Stimulated activated CD4-positive, alpha-beta T cell treated with anti-CD3 and anti-CD28 coated beads, Interleukin-1b, Interleukin-23, amount 100 ng/mL, for 24 hours (primary cell): ENCODE data around the gene TOP2A.

Source experiments
- DNase-seq, 4 experiments: peaks; one replicate each; pipeline ENCODE4 v3.0.0-alpha.2; 2020; ENCODE audit warnings: low read depth in 4 of 4, low spot score in 1 of 4

Gene TOP2A

DNA sequence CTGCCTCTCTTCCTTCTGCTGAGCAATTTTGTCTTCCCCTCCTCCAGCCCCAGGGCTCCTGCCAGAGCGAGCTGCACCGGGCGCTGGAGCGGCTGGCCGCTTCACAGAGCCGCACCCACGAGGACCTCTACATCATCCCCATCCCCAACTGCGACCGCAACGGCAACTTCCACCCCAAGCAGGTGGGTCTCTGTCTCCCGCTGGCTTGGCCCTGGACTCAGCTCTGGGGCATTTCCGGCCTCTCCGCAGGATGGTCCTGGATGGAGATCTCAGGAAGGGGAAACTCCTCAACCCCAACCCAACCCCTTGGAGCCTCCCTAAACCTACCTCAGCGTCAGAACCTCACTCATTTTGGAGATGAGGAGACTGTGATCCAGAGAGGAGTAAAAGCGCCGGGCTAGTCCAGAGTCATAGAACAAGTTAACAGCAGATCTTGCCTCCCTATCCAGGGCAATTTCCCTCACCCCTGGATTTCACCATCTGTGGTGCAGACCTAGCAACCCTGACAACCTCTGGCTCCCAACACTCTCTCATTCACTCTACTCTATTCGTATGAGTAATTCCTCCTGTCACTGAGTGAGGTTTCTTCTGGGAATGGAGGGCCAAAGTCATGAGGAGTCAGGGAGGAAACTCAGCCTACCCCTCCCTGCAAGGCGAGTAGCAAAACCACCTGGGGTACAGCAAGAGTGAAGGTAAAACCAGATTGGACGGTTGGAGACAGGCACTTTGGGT is 36.4 kb upstream of the TOP2A start:
- no peak for DNase-seq

DNA sequence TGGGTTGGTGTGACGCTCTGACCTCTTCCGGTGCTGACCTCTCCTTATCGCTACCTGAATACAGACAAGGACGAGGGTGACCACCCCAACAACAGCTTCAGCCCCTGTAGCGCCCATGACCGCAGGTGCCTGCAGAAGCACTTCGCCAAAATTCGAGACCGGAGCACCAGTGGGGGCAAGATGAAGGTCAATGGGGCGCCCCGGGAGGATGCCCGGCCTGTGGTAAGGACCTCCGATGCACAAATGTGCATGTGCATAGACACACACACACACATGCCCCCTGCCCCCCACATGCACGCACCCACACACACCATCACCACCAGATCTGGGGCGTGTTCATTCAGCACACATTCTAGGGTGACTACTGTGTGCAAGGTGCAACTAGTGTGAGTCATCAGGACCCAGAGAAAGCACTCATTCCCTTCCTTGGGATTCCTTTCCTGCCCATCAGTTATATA is 35.3 kb upstream of the TOP2A start:
- no peak for DNase-seq

DNA sequence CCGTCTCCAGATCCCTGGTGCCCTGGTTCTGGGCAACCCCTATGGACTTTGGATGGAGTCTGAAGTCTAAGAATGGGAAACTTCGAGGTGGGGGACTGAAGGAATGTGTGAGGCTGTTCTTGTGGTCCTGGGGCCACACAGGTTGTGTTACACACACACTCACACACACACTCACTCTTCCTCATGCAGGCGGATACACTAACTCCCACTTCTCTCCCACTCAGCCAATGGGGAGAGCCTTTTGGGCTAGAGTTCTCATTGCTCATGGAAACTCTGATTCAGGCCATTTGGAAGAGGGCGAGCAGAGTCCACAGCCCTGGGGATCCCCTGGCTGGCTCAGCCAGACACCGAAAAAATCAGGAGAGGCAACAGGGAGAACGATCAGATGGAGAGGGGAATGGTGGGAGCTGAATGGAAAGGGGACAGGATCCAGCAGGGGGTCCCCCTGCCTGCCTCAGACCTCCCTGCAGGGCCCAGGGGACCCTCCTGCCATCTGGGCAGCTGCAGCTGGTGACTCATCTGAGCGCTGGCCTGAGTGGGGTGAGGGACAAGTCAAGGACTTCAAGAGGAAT is 34.6 kb upstream of the TOP2A start:
- DNase-seq: no peak

DNA sequence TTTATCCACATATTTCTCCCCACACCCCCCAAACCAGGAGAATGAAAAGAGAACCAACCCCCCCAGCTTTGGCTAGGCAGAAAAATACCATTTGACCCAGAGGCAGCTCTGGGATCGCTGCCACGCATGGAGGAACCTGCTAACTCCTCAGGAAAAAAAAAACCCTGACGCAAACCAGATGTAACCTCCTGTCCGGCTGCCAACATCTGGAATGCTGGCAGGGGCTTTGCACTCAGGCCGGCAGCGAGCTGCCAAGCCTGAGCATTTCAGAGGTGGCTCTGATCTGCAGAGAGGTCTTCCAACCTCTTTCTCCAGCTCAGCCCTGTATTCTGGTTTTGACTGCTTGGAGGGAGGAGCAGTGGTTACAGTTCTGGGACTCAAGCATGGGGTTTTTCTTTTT is 33.7 kb upstream of the TOP2A start:
- DNase-seq: no peak

DNA sequence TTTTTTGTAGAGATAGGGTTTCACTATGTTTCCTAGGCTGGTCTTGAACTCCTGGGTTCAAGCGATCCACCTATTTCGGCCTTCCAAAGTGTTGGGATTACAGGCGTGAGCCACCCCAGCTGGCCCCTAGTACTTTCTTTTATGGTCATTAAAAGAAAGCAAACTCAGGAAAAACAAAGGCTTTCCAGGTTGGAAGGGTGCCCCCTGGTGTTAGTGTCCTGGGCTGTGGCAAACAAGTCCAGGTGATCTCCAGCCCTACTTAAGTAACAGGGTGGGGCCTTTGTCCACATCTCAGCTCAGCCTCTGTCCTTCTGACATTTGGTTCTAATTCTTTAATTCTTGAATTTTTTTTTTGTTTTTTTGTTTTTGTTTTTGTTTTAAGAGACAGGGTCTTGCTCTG is 32.5 kb upstream of the TOP2A start:
- DNase-seq: peak in 1 of 4 experiments; percentile 28

DNA sequence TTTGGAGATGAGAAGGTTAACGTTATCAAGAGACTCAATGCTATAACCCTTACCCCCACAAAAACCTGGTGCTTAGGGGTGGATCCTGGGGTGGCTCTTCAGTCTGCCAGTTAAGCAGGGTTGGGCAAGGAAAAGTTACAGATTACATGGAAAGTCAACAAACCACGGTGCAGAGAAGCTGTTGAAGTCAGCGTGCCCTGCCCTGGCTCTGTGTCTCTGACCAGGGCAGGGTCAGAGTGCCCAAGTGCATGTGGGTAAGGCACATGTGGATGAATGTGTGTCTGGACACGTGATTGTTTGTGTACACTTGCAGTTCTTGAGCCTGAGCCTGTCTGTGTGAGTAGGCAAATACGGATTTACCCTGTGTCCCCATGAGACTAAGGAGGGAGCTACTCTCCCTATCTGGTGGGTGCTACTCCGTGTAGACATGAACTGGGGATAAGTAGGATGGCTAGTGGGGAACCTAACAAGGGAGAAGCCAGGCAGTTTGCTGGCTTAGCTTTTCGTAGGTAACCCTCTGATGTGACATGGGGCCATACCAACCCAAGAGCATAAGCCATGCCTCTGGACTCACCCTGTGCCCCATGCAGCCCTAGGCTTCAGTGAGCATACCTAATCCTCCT is 31.1 kb upstream of the TOP2A start:
- no peak for DNase-seq

DNA sequence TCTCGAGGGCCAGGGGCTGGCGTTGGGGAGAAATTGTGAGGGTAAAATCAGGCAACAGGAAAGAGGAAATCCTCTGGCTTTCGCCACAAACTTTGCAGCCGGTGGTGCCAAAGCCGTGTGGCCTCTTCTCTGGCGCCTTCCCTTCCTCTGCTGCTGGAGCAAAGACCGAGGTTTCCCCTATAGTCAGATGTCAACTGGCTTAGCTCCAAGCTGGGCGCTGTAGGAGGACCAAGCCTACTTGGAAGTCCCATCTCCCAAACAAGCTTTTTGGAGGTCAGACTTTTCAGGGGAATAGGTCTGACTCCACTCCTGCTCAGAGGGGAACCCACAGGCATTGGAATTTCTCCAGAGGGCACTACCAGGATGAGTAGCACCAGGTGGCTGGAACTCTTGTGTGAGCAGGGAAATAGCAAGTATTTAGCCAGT is 30.5 kb upstream of the TOP2A start:
- DNase-seq: no peak

DNA sequence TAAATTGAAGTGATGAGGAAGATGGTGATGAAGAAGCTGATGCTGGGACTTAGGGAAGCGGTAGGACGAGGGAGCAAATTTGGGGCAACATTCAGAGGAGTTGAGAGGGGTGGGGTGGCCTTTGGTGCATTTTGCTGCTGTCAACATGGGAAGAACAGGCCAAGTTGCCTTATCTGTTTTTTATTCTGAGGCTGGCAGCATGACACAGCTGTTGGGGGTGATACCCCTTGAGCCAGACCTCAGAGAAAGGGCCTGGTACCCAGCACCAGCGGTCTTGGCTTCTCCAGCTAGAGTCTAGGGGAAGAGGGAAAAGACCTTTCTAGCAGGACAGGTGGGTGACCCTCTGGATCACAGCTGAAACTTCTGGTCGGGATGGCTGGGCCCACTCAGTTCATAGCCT is 30.1 kb upstream of the TOP2A start:
- no peak for DNase-seq

DNA sequence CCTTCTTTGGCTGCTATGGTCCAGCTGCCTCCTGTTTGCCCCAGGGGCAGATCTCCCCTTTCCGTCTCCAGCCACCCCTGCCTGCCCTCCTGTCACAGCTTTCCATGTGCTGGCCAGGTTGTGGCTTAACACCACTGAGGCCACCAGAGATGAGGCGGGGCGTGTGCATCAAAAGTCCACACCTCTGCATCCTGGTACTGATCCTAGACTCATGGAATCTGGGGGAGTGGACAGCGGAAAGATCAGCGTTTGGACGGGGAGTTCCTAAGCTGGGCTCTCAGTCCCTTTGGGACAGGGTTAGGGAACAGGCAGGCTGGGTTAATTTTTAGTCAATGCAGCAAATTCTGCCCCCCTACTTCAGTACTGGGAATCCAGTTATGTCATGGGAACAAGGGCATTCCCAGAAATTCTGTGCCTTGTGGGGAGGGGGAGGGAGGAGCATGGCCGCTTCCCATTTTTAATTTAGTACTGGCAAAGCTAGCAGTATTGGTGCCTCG is 29.5 kb upstream of the TOP2A start:
- DNase-seq: no peak

DNA sequence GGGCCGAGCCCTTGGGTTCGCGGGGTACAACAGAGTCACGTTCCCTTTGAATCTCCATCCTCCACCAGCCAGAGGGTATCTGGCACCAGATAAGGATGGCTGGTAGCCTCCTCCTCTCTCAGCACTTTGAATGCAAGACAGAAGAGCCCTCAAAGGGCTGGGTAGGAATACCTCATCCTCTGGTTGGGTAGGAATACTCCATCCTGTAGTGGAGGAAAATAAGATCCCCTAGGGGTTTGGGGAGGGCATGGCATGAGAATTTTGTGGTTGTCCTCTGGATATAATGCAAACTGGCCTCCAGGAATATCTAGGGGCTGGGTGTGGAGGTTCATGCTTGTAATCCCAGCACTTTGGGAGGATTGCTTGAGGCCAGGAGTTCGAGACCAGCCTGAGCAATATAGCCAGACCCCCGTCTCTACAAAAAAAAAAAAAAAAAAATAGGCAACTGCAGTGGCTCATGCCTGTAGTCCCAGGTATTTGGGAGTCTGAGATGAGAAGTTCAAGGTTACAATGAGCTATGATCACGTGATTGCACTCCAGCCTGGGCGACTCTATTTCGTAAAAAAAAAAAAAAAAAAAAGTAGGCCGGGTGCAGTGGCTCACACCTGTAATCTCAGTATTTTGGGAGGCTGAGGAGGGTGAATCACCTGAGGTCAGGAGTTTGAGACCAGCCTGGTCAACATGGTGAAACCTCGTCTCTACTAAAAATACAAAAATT is 28.2 kb upstream of the TOP2A start:
- DNase-seq: no peak

DNA sequence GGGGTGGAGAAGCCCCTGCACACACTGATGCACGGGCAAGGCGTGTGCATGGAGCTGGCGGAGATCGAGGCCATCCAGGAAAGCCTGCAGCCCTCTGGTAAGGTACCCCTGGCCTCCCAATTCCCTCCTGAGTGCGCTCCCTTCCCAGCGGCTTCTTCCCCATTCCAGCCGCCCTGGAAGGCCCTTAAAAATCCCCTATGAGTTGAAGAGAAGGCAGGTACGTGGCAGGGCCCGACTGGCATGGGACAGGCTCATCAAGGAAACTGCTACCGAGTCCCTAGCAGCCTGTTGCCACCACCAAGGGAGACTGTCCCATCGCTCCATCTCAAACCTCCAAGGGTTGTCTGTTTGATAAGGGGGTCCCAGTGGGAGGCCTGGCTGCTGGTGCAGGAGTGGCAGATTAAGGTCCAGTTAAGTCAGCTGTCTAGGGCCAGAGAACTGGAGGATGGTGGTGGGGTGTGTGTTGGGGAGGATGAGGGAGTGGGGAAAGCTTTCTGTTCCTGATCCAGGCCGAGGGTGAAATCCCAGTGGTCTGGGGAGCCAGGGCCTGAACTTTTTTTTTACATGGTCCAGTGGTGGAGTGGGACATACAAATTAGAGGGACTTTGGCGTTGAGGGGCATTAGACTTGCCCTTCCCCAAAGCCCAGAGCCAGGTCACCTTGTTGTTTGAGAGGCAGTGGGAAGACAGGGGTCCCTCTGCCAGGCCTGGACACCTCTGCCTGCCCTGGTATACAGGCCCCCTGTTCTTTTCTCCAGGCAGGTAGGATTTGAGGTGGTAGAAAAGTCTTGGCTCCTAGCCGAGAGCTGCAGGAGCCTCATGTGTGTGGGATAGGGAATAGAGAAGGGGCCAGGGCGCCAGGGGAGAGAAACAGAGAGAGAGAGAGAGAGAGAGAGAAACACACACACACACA is 26.5 kb upstream of the TOP2A start:
- DNase-seq: no peak

DNA sequence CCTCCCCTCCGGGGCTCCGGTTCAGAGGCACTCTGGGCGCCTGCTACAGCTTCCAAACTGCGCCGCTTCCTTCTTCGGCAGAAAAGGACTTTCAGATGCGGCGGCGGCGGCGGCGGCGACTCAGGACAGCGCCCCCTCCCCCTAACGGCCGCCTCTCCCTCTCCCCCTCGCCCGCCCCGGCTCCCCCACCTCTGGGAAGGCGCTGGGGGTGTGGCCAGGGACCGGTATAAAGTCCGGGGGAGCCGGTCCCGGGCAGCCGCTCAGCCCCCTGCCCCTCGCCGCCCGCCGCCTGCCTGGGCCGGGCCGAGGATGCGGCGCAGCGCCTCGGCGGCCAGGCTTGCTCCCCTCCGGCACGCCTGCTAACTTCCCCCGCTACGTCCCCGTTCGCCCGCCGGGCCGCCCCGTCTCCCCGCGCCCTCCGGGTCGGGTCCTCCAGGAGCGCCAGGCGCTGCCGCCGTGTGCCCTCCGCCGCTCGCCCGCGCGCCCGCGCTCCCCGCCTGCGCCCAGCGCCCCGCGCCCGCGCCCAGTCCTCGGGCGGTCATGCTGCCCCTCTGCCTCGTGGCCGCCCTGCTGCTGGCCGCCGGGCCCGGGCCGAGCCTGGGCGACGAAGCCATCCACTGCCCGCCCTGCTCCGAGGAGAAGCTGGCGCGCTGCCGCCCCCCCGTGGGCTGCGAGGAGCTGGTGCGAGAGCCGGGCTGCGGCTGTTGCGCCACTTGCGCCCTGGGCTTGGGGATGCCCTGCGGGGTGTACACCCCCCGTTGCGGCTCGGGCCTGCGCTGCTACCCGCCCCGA is 25.7 kb upstream of the TOP2A start, which contains the start of gene IGFBP4:
Gene IGFBP4 (plus strand): TSS at position 255 of the 792 bp plus-strand sequence. CDS start 286 bp downstream, at position 541.
- DNase-seq: peak in 3 of 4 experiments; percentile 36 to 62 (median 37)

DNA sequence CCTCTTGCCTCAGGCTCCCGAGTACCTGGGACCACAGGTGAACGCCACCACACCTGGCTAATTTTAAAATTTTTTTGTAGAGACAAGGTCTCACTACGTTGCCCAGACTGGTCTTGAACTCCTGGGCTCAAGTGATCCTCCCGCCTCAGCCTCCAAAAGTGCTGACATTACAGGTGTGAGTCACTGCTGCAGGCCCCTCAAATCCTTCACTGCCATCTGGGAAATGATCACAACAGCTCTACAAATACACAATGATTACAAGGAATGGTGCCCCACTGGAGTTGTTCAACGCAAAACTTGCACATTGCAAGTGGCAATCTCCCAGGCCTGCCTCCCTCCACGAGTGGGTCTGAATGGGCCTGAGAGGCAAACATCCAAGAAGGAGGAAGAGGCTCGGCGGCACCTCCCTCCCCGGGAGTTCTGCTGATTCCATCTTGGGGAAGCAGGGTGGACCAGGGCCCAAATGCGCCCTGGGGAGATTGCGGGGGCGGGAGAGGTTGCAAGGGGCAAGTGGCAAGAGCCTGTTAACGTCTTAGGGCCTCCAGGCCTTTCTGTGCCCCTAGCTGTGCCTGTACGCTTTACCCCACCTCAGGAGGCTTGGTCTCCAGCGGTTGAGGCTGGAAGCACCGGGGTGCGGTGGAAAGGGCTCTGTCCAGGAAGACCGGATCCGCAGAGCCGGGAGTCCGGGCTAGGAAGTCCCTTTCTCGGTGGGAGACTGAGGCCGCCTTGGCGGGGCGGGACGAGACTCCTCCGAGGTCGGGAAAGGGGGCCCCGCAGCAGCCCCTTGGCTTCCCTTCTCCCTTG is 24.9 kb upstream of the TOP2A start:
- no peak for DNase-seq

DNA sequence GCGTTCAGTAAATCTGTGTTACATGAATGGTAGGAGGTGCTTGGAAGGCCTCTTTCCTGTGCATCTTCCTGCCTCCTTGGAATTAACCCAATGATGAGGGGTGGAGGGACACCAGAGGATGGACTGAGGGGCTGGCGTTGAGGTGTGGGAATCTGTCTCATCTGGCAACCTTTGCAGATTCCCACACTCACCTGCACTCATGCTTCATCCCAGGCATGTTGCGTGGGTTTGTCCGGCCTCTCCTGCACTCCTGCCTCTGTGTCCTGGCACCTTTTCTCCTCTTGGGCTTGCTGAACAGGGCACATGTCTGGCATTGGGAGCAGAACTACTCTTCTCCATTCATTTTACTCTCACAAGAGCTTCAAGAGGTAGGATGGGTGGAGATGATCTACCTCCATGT is 22.5 kb upstream of the TOP2A start:
- DNase-seq: no peak

DNA sequence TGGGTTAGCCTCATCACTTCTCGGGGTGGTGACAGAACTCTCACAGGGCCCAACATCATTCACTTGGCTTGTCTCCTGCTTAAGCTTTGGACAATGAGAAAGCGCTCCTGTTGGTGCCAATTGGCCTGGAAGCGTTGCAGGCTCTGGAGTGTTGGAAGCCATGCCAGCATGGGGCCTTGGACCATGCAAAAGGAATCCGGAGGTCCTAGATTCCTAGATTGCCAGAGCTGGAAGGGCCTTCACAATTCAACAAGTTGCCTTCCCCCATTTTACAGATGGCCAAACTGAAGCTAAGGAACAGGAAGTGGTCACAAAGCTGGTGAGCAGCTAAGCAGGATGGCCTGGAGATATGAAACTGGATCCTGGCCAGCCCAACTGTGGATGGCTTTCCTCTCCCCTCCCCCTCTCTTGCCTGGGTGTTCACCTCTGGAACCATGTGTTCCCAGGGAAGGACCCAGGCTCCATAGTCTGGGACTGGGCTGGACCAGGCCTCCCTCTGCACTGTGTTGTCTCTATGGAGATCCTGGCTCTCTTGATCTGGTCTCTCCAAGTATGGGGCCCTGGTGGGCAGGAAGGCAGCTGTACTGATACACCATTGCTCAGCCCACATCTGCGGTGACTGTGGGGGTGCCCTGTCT is 19.5 kb upstream of the TOP2A start:
- no peak for DNase-seq

DNA sequence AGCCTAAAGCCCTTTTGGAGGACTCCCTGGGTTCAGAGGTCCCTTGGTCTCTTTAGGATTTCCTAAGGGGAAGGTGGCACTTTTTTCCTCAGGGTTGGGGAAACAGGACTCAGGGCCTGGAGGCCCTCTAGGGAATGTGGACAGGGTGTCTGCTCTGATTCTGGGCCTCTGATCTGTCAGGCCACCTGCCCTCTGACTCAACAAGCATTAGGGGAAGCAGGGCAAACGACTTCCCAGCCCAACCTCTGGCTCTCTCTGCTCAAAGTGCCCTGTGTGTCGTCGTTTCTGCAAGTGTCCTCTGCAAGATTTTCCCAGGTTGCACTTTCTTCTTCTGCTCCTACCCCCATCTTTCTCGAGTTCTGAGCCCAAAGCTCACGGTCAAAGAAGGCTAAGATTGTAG is 18.9 kb upstream of the TOP2A start:
- no peak for DNase-seq

DNA sequence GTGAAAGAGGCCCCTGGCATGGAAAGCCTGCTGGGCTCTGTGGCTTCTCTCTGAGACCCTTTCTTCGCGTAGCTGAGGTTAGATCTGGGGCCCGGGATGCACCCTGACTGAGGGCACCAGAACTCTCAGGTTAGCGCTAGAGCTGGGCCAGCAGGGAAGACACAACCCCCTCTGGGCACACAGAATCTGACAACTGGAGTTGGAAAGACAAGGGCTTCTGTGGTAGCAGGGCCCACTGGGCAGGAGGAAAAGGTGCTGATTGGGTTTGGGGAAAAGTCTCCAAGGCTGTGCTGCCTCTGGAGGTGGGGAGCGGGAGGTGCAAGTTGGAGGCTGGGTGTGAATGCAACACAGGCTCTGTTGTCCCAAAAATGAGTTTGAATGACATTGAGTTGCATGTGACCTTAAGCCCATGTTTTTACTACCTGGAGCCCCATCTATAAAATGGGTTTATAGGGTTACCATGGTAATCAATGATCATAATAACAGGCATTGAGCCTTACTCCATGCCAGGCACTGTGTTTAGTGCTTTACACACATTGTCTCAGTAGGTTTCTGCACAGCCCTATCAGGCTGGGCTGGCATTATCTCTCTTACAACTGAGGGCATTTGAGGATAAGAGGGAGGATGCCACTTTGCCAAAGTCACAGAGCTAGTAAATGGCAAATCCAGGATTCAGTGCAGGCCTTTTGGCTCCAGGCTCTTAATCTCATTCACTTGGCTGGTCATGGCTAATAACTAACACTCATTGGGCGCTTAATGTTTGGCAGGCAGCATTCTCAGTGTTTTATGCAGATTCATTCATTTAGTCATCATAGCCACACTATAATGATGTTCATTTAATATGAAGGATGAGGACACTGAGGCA is 16.1 kb upstream of the TOP2A start:
- no peak for DNase-seq
